ENCODE measurements around the gene TOX4. TPM values are rescaled to one million over a fixed set of nuclear protein-coding genes. Genes with fewer than 3 reads are reported as not detected.
A peak's percentile ranks its signal among the peaks of the same experiment; 100 is the strongest.

TOX4 gene
- total and polyA plus RNA-seq, 11 donors: 16.2 to 100 (median 86.9) TPM

DNA sequence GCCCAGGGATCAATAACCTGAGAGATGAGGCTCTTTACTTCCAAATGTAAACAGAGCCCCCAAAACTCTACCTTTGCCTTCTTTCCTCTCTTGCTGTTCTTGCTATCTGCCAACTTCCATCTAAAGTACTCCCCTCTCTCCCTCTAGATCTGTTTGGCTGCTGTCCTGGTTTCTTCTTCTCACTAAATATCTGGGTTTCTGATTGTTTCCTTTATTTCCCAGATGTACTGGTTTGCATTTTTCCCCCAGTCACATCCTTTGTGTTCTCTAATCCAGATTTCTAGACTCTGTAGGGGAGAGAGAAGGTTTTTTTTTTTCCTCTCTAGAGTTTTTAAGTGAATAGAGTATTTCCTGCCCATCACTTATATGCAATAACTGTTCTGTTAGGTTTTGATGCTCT is 56.3 kb downstream of the TOX4 start:
- intact Hi-C loops (cut with DNase I): no loop called here
- H3K36me3 ChIP-seq: no peaks in the 10 kb centered on the region
- DNase-seq (no peak), ATAC-seq (no peak)
- no peak for TF ChIP-seq POLR2A (IDR thresholded peaks at IDR 0.05)
- no peak for TF ChIP-seq CTCF (IDR thresholded peaks at IDR 0.05)
- H3K9me3 ChIP-seq: no peaks in the 10 kb centered on the region
- H3K4me3 ChIP-seq: no peak overlapping the region
- peaks cover 0 to 12% (median 3%) of the 10 kb centered on the region in 12 donors for H3K4me1 ChIP-seq
- H3K27me3 ChIP-seq: peaks cover 0 to 58% (median 32%) of the 10 kb centered on the region in 9 donors
- H3K27ac ChIP-seq: no peak overlapping the region

GRCh38 chr14:21534576-21534975 is 57.6 kb downstream of the TOX4 start:
- whole genome bisulfite sequencing, 4 donors: 51 to 68% (median 54%) methylated on average over 4 of the region's 4 CpGs

DNA sequence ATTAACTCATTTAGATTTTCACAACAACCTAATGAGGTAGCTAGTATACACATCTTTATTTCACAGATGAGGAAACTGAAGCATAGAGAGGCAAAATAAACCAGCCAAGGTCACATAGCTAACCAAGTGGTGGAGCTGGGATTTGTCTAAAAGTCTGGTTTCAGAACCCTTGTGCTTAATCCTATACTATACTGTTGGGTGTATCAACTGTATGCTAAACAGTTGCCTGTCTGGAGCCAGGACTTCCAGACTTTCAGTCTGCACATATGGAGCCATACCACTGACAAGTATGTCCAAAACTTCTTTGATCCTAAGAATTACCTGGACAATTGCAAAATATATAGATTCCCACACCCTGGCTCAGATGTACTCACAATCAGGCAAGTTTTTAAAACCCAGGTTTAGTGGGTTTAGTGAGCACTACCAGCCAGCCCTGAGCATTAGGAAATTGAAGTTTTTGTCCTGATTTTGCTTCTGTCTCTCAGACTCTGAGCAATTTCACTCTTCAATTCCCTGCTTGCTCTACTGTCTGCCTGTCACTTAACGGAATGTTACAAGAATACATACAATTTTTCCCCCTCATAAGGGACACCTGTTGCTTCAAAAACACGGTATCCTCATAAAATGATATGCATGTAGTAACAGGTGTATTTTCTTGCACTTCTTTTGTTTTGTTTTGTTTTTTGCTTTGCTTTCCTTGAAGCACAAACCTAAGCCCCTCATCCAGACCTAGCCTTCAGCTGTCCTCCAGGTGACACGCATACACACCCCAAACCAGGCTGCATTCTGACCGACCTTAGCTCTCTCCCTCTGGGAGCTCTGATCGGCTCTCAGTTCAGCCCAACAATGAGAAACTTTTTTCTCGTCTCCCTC is 58.8 kb downstream of the TOX4 start:
- Histone ChIP-seq H3K27me3 (peaks cover 0 to 79% (median 32%) of the 10 kb centered on the region in 9 donors), H3K36me3 (no peaks in the 10 kb centered on the region), H3K4me1 (peaks cover 0 to 12% (median 3%) of the 10 kb centered on the region in 12 donors), H3K9me3 (no peaks in the 10 kb centered on the region), H3K4me3 (peak overlapping the region in 6 of 12 donors; percentile 5 to 47 (median 40)), H3K27ac (no peak overlapping the region)
- WGBS, 4 donors: 21 to 39% (median 27%) methylated on average over 6 of the region's 6 CpGs
- intact Hi-C loops (cut with DNase I): no loop called here
- TF ChIP-seq POLR2A (IDR thresholded peaks at IDR 0.05) (no peak), CTCF (IDR thresholded peaks at IDR 0.05) (no peak)
- DNase-seq (no peak), ATAC-seq (no peak)

More at GRCh38 chr14:21534576-21534975, 57.6 kb downstream of the TOX4 start:
- TF ChIP-seq POLR2A (IDR thresholded peaks at IDR 0.05): no peak
- TF ChIP-seq CTCF (IDR thresholded peaks at IDR 0.05): no peak
- H3K36me3 ChIP-seq: no peaks in the 10 kb centered on the region
- H3K27ac ChIP-seq: no peak overlapping the region
- H3K4me1 ChIP-seq: peaks cover 0 to 12% (median 3%) of the 10 kb centered on the region in 12 donors
- peaks cover 0 to 69% (median 32%) of the 10 kb centered on the region in 9 donors for H3K27me3 ChIP-seq
- no peak for DNase-seq
- no peak overlapping the region for H3K4me3 ChIP-seq
- H3K9me3 ChIP-seq: no peaks in the 10 kb centered on the region
- no peak for ATAC-seq
- intact Hi-C loops (cut with DNase I): no loop called here

DNA sequence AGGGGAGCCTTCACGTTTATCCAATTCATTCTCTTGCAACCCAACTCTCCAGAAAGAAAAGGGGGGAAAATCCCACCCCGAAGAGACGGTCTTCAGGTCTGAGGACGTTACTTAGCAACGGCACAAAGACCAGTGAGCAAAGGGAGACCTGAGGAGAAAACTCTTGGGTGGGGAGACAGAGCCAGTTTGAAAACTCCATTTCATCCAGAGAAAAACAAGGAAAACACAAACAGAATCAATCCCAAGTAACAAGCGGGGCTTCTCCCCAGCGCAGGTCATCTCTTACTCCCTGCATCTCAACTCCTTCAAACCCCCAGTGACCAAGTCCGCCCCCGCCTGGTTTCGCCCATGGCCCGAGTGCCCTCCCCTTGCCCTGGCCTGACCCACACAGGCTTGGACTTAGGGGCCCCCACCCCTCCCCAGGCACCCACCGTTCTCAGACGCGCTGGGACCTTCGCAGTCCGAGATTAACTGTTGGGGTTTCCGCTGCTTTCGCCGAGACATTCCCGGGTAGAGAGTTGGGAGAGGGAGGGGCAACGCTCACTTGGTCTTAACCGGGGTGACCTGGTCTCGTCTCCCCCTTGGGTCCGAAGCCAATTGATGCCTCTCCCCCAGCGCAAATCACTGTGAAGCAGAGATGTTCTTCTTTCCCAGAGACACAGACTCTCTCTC is 59.6 kb downstream of the TOX4 start:
- intact Hi-C loops (cut with DNase I): no loop called here
- TF ChIP-seq POLR2A (IDR thresholded peaks at IDR 0.05): no peak
- TF ChIP-seq CTCF (IDR thresholded peaks at IDR 0.05): no peak
- no peak overlapping the region for H3K27ac ChIP-seq
- H3K36me3 ChIP-seq: no peaks in the 10 kb centered on the region
- DNase-seq (no peak), ATAC-seq (no peak)
- peak overlapping the region in 11 of 12 donors; percentile 3 to 47 (median 29) for H3K4me3 ChIP-seq
- H3K27me3 ChIP-seq: peaks cover 0 to 85% (median 32%) of the 10 kb centered on the region in 9 donors
- H3K9me3 ChIP-seq: no peaks in the 10 kb centered on the region
- H3K4me1 ChIP-seq: peaks cover 0 to 12% (median 3%) of the 10 kb centered on the region in 12 donors
- 2 to 4% (median 3%) methylated on average over 25 of the region's 25 CpGs for WGBS, 4 donors
